Astrocyte of the spinal cord (primary cell): ENCODE data around the gene ABI3BP.

Source experiments
- DNase-seq: peaks from one replicate; pipeline ENCODE4 v3.0.0; 2011; ENCODE audit warnings: low read depth, low spot score
- H3K4me3 ChIP-seq: 2 replicates; pipeline ENCODE4 v1.5.1; 2011; ENCODE audit warnings: low read depth, mild to moderate bottlenecking, low read length, moderate library complexity
- in situ Hi-C: cut with HindIII; loops from 2 replicates; pipeline ENCODE4 v1.10.0; 2017; ENCODE audit warnings: low sequenced_read_pairs
- TF ChIP-seq, protein P1 (sequence below): IDR thresholded peaks from 2 replicates; pipeline ENCODE4 v1.5.1; 2012; ENCODE audit warnings: low read depth, mild to moderate bottlenecking, low read length, inconsistent platforms

Gene ABI3BP

DNA sequence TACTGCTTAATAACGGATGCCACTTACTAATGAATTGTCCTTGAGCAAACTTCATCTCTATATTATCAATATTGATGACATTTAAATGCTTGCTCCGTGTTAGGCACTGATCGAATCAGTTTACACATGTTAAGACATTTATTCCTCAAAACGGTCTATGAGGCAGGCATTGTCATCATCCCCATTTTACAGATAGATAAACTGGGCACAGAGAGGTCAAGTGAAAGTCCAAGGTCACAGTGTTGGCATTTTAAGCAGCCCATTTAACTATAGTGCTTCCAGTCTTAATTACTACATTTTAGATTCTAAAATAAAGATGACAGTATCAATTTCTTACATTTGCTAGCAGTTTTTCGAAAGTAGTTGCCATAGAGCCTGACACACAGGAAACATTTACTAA is 966 bp upstream of the ABI3BP start:
- TF ChIP-seq, protein P1, sequence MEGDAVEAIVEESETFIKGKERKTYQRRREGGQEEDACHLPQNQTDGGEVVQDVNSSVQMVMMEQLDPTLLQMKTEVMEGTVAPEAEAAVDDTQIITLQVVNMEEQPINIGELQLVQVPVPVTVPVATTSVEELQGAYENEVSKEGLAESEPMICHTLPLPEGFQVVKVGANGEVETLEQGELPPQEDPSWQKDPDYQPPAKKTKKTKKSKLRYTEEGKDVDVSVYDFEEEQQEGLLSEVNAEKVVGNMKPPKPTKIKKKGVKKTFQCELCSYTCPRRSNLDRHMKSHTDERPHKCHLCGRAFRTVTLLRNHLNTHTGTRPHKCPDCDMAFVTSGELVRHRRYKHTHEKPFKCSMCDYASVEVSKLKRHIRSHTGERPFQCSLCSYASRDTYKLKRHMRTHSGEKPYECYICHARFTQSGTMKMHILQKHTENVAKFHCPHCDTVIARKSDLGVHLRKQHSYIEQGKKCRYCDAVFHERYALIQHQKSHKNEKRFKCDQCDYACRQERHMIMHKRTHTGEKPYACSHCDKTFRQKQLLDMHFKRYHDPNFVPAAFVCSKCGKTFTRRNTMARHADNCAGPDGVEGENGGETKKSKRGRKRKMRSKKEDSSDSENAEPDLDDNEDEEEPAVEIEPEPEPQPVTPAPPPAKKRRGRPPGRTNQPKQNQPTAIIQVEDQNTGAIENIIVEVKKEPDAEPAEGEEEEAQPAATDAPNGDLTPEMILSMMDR: no peak
- DNase-seq: no peak
- in situ Hi-C loops: no loop called here
- H3K4me3 ChIP-seq: no peak overlapping the region

DNA sequence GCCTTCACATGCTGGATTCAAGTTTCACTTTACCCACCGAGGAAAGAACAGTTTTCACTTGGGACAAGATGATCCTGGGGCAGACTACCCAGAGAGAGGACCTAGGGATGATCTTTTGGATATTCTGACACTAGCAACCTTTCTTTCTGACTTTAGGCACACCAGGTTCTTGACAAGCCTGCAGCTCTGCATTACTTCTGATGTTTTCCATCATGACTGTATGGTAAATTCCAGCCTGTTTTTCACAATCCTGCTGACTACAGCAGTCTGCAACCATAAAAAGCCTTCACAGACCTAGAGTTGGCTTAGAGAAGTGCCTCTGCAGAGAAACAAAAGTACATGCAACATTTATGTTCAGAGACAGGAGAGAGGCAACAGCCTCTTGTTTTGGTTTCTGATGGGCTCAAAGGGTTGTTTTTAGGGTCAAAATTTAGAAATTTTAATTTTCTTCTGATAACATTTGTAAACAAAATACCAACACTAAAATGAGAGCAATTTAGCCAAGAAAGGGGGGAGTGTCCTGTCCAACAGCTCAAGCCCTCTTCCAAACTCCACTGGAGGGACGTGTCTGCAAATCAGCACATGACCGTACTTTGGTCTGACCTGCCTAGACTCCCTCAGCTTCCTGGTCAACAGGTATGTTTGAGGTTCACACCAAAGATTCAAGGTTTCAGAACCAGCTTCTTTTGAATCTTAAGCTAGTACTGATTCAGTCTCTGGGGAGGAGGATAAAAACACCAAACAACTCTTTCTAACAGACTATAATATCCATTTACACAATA is 799 bp downstream of the ABI3BP start:
- TF ChIP-seq, protein P1: no peak
- in situ Hi-C loops: no loop called here
- peak; percentile 48 for DNase-seq
- peak overlapping the region; percentile 28 for H3K4me3 ChIP-seq

DNA sequence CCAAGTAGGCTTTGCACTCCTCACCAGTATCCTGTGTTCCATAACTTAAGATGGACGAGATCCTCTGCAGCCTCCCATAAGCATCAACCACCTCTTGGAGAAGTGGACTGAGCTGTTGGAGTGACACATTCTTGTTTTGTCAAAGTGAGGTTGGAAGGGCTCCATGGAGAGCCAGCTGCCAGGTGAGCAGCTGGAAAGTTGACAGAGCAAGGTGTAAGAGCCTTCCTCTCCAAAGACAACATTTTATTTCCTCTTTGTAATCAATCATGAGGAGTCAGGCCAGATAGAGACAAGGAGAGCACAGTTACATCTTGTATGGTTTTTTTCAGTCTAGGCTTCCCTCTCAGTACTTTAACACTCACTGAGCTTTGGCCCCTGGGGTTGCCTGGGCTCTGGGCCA is 5.1 kb downstream of the ABI3BP start:
- TF ChIP-seq, protein P1: no peak
- in situ Hi-C loops: no loop called here
- no peak overlapping the region for H3K4me3 ChIP-seq
- DNase-seq: no peak

DNA sequence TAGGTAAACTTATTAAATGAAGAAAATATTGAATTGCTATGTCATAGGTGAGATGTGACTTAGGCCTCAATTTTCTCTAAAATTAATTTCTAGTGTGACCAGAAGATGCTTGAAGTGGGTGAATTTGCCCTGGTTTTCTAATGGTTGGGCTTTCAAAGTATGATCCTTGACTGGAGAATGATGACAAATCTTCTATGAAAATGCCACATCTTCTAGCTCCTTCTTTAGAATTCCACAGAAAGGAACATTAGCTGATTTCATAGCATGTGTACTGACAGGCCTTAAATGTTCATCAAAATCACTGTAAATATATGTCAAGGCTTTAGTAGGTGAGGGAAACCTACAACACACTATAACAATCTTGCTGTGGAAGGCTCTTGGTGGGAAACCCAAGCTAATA is 8.9 kb downstream of the ABI3BP start:
- TF ChIP-seq, protein P1: no peak
- no peak overlapping the region for H3K4me3 ChIP-seq
- in situ Hi-C loops: no loop called here
- no peak for DNase-seq

DNA sequence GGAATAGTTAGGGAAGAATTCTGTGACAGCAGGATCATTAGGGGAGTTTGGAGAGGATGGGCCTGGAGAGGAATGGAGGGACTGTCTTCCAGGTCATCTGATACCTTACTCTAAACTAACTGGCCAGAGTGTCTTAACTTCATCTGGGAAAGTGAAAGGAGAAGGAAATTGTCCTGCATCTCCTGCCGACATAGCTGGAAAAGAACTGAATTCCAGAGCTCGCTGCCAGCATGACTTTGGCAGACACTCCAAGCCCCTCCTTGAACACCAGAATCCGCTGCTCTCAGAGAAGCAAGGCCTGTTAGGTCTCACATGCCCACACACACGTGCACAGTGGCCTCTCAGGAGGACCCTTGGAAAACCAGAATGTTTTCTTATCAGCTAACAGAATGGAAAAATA is 10.5 kb downstream of the ABI3BP start:
- peak; percentile 40 for DNase-seq
- TF ChIP-seq, protein P1: no peak
- H3K4me3 ChIP-seq: no peak overlapping the region
- in situ Hi-C loops: no loop called here

DNA sequence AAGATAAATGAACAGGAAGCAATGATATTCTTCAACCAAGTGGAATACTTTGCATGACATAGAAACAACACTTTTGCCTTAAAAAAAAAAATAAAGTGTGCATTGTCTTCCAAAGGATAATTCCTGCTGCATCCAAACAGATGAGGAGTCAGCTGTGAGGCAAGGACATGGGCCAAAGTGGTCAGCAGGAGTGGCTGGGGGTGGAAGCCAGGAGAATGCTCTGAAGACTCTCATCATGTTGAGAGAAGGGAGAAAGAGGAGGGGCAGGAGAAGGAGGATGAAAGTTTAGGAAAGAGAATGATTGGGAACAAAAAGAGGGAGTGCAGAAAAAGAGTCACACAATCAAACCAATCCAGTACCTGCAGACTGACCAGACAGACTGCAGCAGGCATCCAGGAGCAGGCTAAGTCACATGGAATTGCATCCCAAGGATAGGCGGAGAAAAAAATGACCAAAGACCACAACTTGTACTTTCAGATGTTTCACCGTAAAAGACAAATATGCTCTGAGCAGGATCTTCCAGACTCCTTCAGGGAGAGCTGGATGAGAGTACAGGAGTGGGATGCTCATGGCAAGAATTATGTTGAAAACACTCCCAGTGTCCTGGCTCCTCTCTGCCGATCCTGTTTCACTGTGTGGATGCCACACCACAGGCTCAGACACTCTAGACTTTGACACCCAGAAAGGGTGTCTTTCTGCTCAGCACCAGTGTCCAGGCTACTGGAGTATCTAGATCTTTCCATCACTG is 11.9 kb downstream of the ABI3BP start:
- in situ Hi-C loops: no loop called here
- no peak for DNase-seq
- TF ChIP-seq, protein P1: no peak
- no peak overlapping the region for H3K4me3 ChIP-seq
